HepG2 (cell line): Measurements from ENCODE around the gene CRYBA2. TPM values are rescaled to one million over a fixed set of nuclear protein-coding genes. Genes with fewer than 3 reads are reported as not detected.
A peak's percentile ranks its signal among the peaks of the same experiment; 100 is the strongest.

Experiments used
- HNF1B ChIP-seq: sonication (generic); formaldehyde crosslinking; IDR thresholded peaks from 2 replicates; pipeline ENCODE4 v1.5.1; 2020; ENCODE audit warnings: mild to moderate bottlenecking, moderate library complexity, missing genetic modification reagents
- PRDM10 ChIP-seq: sonication (generic); formaldehyde crosslinking; IDR thresholded peaks from 2 replicates; pipeline ENCODE4 v1.4.0; 2020; ENCODE audit warnings: low read depth, missing genetic modification reagents
- RAD21 ChIP-seq: fragments of 450-650 bp; formaldehyde crosslinking; IDR thresholded peaks from 2 replicates; pipeline ENCODE4 v1.5.0; 2020; ENCODE audit warnings: mild to moderate bottlenecking
- TEF ChIP-seq: sonication (generic); formaldehyde crosslinking; IDR thresholded peaks from 2 replicates; pipeline ENCODE4 v1.5.0; 2020; ENCODE audit warnings: missing genetic modification reagents
- ZBTB33 ChIP-seq: sonication (generic); formaldehyde crosslinking; IDR thresholded peaks from 2 replicates; pipeline ENCODE4 v1.4.0; 2020; ENCODE audit warnings: missing genetic modification reagents
- ZBTB7B ChIP-seq: sonication (generic); formaldehyde crosslinking; IDR thresholded peaks from 2 replicates; pipeline ENCODE4 v1.4.0; 2020; ENCODE audit warnings: missing genetic modification reagents
- ZNF234 ChIP-seq: sonication (generic); formaldehyde crosslinking; conservative IDR thresholded peaks from 2 replicates; pipeline ENCODE4 v1.5.1; 2020; ENCODE audit warnings: mild to moderate bottlenecking, missing genetic modification reagents
- ZNF770 ChIP-seq: sonication (generic); formaldehyde crosslinking; IDR thresholded peaks from 2 replicates; pipeline ENCODE4 v1.5.0; 2020; ENCODE audit warnings: mild to moderate bottlenecking, missing genetic modification reagents
- ZNF772 ChIP-seq: sonication (generic); formaldehyde crosslinking; IDR thresholded peaks from 2 replicates; pipeline ENCODE4 v1.5.0; 2020; ENCODE audit warnings: mild to moderate bottlenecking, missing genetic modification reagents
- ZNF777 ChIP-seq: sonication (generic); formaldehyde crosslinking; IDR thresholded peaks from 2 replicates; pipeline ENCODE4 v1.4.0; 2020; ENCODE audit warnings: missing genetic modification reagents
- polyA plus RNA-seq, 8 experiments: library from polyadenylated mRNA; depleted of rRNA in 3 of 8; stranded (reverse) in 7 of 8; unstranded in 1 of 8; fragments of >200 nt; fragmentation: Illumina TruSeq in 4 of 8; extraction: Trizol in 4 of 8; gene quantifications; 2 replicates each; pipeline versions ENCODE4 v1.2.1 to v1.2.3, GENCODE V29; 2011 to 2016; ENCODE audit warnings: low read depth in 4 of 8, missing spikeins in 1 of 8, mixed read lengths in 1 of 8; ENCODE audit not compliant: insufficient read depth in 1 of 8
- total RNA-seq, 5 experiments: library from RNA; depleted of rRNA; stranded (reverse); fragments of >200 nt; fragmentation: Illumina TruSeq; extraction: Trizol; gene quantifications; 2 replicates each; pipeline ENCODE4 v1.2.3, GENCODE V29; 2016; ENCODE audit warnings: low read depth in 1 of 5

The CRYBA2 gene
- total and polyA plus RNA-seq, 2 of the 13 experiments (the other 11 are each of a cell fraction or from before 2014, with no cell fraction given): not detected

- no peak for TF ChIP-seq PRDM10 (CRISPR knock-in tag)
- no peak for TF ChIP-seq TEF (CRISPR knock-in tag)
- TF ChIP-seq ZBTB7B (CRISPR knock-in tag): peak; percentile 65; the same call in 1 of the 2 replicates
- TF ChIP-seq ZBTB33 (CRISPR knock-in tag): peak; percentile 51; the same call in 1 of the 2 replicates
- peak; percentile 62; the same call in 1 of the 2 replicates for TF ChIP-seq ZNF770 (CRISPR knock-in tag)
- no peak for TF ChIP-seq ZNF234 (CRISPR knock-in tag)
- TF ChIP-seq RAD21 (CRISPR knock-in tag): peak; percentile 92
- TF ChIP-seq ZNF772 (CRISPR knock-in tag): no peak
- TF ChIP-seq HNF1B (CRISPR knock-in tag): peak; percentile 64; the same call in 1 of the 2 replicates
- peak; percentile 27; the same call in 1 of the 2 replicates for TF ChIP-seq ZNF777
Observed at GRCh38 chr2:218979846-218980734, 13.1 kb downstream of the CRYBA2 start (continued).
